ENCODE data around the gene CSKMT. TPM values are rescaled to one million over a fixed set of nuclear protein-coding genes. Genes with fewer than 3 reads are reported as not detected.
A peak's percentile ranks its signal among the peaks of the same experiment; 100 is the strongest.

Gene CSKMT
- total and polyA plus RNA-seq, 10 of the 15 experiments (the other 5 are each of a cell fraction or from before 2014, with no cell fraction given), result 7.0 to 213 (median 21.6) TPM

DNA sequence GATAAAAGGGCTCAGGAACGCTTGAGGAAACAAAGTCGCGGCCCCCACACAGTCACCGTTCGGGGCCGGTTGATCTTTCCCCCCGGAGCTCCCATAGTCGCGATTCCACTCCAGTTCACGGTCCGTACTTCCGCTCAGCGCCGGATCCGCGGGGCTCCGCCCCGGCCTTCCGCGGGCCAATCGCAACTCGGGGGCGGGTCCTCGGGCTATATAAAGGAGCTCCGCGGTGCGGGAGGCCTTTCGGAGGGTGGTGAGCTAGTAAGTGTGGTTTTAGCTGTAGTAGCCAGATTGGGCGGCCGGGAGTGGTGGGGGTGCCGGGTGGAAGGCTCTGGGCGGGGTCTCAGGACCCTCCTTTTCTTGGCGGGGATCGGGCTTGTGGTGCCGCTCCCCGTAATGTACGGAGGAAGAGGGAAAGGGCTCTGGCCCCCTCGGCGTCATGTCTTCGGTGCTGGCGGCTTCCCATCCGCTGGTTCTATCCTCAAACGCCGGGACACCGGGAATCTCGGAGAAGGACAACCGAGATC lies at the start of gene CSKMT, which contains the start of gene C11orf98 (continued):
- TF ChIP-seq MYC (IDR thresholded peaks at IDR 0.05; ENCODE audit: insufficient read depth, insufficient read length, insufficient replicate concordance, low read length, severe bottlenecking) (no peak), MXI1 (IDR thresholded peaks at IDR 0.05; ENCODE audit: low read depth, low read length) (no peak), SRF (IDR thresholded peaks at IDR 0.05; ENCODE audit: low read depth in 2 of 2, low read length in 2 of 2) (no peak), BMI1 (IDR thresholded peaks at IDR 0.05; ENCODE audit: borderline replicate concordance) (peak; percentile 63; the same call in 1 of the 2 replicates), CBX5 (IDR thresholded peaks at IDR 0.05; ENCODE audit: low read depth) (peak; percentile 59; the same call in 1 of the 2 replicates), POLR2A (IDR thresholded peaks at IDR 0.05; ENCODE audit: low read depth, low read length) (peak; percentile 96), EP300 (IDR thresholded peaks at IDR 0.05; ENCODE audit: borderline replicate concordance in 1 of 2, control insufficient read depth in 1 of 2, low read depth in 2 of 2, low read length in 2 of 2) (no peak), TBL1XR1 (IDR thresholded peaks at IDR 0.05; ENCODE audit: low read depth, low read length) (0 out of 2 replicates have a peak, but pooled peaks have one; percentile 42), CBX3 (IDR thresholded peaks at IDR 0.05; ENCODE audit: borderline replicate concordance, low read depth) (no peak), POU2F2 (IDR thresholded peaks at IDR 0.05; ENCODE audit: borderline replicate concordance, low read depth, low read length) (peak; percentile 98), SREBF1 (IDR thresholded peaks at IDR 0.05; ENCODE audit: low read length) (no peak), KLF5 (IDR thresholded peaks at IDR 0.05; ENCODE audit: partially characterized antibody) (peak; percentile 50), JUNB (IDR thresholded peaks at IDR 0.05) (no peak; the same call in 1 of the 2 replicates), NFIC (IDR thresholded peaks at IDR 0.05; ENCODE audit: low read depth, low read length) (peak; percentile 34; the same call in 1 of the 2 replicates), YBX1 (IDR thresholded peaks at IDR 0.05) (no peak), CEBPB (IDR thresholded peaks at IDR 0.05; ENCODE audit: borderline replicate concordance in 1 of 2, low read depth in 2 of 2, low read length in 2 of 2) (no peak), CREM (IDR thresholded peaks at IDR 0.05; ENCODE audit: low read depth) (peak; percentile 48), NFXL1 (IDR thresholded peaks at IDR 0.05; ENCODE audit: borderline replicate concordance) (no peak), FOS (IDR thresholded peaks at IDR 0.05; ENCODE audit: borderline replicate concordance, extremely low read depth, insufficient read length) (no peak), TCF7 (IDR thresholded peaks at IDR 0.05; ENCODE audit: borderline replicate concordance) (0 out of 2 replicates have a peak, but pooled peaks have one; percentile 23)
- TF ChIP-seq, protein P1, sequence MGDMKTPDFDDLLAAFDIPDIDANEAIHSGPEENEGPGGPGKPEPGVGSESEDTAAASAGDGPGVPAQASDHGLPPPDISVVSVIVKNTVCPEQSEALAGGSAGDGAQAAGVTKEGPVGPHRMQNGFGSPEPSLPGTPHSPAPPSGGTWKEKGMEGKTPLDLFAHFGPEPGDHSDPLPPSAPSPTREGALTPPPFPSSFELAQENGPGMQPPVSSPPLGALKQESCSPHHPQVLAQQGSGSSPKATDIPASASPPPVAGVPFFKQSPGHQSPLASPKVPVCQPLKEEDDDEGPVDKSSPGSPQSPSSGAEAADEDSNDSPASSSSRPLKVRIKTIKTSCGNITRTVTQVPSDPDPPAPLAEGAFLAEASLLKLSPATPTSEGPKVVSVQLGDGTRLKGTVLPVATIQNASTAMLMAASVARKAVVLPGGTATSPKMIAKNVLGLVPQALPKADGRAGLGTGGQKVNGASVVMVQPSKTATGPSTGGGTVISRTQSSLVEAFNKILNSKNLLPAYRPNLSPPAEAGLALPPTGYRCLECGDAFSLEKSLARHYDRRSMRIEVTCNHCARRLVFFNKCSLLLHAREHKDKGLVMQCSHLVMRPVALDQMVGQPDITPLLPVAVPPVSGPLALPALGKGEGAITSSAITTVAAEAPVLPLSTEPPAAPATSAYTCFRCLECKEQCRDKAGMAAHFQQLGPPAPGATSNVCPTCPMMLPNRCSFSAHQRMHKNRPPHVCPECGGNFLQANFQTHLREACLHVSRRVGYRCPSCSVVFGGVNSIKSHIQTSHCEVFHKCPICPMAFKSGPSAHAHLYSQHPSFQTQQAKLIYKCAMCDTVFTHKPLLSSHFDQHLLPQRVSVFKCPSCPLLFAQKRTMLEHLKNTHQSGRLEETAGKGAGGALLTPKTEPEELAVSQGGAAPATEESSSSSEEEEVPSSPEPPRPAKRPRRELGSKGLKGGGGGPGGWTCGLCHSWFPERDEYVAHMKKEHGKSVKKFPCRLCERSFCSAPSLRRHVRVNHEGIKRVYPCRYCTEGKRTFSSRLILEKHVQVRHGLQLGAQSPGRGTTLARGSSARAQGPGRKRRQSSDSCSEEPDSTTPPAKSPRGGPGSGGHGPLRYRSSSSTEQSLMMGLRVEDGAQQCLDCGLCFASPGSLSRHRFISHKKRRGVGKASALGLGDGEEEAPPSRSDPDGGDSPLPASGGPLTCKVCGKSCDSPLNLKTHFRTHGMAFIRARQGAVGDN (IDR thresholded peaks at IDR 0.05), result peak; percentile 92
- TF ChIP-seq, protein P2, sequence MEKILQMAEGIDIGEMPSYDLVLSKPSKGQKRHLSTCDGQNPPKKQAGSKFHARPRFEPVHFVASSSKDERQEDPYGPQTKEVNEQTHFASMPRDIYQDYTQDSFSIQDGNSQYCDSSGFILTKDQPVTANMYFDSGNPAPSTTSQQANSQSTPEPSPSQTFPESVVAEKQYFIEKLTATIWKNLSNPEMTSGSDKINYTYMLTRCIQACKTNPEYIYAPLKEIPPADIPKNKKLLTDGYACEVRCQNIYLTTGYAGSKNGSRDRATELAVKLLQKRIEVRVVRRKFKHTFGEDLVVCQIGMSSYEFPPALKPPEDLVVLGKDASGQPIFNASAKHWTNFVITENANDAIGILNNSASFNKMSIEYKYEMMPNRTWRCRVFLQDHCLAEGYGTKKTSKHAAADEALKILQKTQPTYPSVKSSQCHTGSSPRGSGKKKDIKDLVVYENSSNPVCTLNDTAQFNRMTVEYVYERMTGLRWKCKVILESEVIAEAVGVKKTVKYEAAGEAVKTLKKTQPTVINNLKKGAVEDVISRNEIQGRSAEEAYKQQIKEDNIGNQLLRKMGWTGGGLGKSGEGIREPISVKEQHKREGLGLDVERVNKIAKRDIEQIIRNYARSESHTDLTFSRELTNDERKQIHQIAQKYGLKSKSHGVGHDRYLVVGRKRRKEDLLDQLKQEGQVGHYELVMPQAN (conservative IDR thresholded peaks at IDR 0.05), result no peak; the same call in none of the 2 replicates
